Measurements from ENCODE around the gene CACNG8.

The CACNG8 gene

GRCh38 chr19:53965091-53965490, 2.4 kb downstream of the CACNG8 start:
- DNase-seq: no peak

- DNase-seq: no peak
Observed at GRCh38 chr19:53966931-53967330, 4.2 kb downstream of the CACNG8 start.

DNA sequence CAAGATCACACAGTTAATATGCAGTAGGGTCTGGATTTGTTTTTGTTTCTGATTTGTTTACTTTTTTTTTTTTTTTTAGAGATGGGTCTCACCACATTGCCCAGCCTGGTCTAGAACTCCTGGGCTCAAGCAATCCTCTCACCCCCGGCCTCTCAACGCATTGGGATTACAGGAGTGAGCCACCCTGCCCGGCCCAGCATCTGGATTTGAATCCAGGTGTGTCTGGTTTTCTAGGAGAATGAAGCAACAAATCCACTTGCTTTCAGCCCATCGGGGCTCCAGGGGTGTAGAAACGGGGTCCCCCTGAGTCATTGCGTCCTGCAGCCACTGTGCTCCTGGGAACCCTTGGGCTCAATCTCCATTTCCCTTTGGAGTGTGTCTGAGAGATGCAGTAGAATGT, 6.6 kb downstream of the CACNG8 start:
- DNase-seq: no peak

DNA sequence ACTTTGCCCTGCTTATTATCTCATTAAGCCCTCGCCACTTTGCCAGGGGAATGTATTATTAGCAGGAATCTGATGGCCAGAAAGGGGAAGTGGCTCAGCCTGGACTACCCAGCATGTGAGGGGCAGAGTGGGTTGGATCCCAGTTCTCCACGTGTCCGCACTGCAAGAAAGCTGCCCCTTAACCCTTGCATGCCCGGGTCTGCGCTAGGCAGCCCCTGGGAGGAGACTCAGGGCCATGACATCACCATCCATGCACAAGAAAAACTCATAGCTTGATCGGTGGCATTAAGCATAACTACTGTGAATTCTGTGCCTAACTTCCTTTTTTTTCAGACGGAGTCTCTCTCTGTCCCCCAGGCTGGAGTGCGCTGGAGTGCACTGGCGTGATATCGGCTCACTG, 8.9 kb downstream of the CACNG8 start:
- peak; percentile 77 to 86 (median 84) for DNase-seq

GRCh38 chr19:53977429-53977990, 14.8 kb downstream of the CACNG8 start:
- peak; percentile 82 to 90 (median 86) for DNase-seq

GRCh38 chr19:53977991-53978731, 15.4 kb downstream of the CACNG8 start:
- DNase-seq: peak; percentile 61 to 82 (median 80)

- DNase-seq: no peak
Observed at GRCh38 chr19:53978975-53979801, 16.5 kb downstream of the CACNG8 start.

DNA sequence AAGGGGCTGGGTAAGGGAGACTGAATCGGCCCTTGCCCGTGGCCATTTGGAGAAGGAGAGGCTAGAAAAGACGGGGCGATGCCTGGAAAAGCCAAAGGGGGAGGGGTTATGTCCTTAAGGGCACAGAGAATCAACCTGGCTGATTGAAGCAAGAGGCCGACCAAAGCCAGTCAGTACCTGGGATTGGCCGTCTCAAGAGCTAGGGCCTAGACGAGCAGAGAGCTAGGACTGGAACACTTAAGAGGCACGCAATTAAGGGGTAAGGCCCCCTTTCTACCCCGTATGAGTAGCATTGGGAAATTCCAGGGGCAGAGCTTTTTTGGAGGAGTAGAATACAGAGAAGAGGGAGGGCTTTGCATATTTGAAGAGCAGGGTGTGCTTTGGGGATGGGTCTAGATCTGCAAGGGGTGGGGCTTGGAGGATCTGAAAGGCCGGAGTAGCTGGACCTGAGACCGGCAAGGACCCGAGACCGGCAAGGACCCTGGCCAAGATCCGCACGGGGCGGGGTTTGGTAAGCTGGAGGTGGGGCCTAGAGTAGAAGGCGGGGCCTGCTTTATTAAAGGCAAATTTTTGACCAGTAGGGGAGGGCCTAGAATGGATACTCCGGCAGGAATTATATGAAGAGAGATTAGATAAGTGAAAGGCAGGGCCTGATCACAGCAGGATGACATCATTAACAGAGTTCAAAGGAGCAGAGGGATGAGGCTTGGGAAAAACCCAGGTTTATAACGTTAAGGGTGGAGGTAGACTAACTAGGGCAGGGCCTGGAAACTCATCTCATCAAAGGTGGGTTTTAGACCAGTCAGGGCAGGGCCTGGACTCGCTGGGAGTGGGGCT, 18.0 kb downstream of the CACNG8 start:
- DNase-seq: peak in 1 of 3 donors; percentile 23

DNA sequence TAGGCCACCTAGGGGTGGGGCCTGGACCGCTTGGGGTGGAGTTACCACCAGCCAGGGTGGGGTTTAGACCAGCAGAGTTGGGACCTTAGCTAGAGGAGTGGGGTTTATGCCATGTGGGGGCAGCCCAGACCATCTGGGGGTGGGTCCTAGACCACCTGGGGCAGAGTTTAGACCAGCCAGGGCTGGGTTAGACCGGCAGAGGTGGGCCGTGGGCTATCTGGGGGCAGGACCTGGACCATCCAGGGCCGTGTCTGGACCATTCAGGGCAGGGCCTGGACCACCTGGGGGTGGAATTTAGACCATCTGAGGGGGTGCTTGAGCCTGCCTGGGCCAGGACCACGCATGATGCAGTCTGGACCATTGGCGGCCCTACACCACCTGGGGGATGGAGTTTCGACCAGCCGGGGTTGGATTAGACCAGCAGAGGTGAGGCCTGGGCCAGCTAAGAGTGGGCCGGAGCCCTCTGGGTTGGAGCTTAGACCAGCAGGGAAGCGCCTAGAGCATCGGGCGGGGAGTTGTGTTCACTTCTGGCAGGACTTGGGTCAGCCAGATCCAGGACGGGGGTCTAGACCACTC, 18.7 kb downstream of the CACNG8 start:
- DNase-seq: no peak

GRCh38 chr19:53982001-53982451, 19.3 kb downstream of the CACNG8 start:
- DNase-seq: peak; percentile 22 to 45 (median 24)

GRCh38 chr19:53982611-53983010, 19.9 kb downstream of the CACNG8 start:
- DNase-seq: peak; percentile 38 to 70 (median 53)

DNA sequence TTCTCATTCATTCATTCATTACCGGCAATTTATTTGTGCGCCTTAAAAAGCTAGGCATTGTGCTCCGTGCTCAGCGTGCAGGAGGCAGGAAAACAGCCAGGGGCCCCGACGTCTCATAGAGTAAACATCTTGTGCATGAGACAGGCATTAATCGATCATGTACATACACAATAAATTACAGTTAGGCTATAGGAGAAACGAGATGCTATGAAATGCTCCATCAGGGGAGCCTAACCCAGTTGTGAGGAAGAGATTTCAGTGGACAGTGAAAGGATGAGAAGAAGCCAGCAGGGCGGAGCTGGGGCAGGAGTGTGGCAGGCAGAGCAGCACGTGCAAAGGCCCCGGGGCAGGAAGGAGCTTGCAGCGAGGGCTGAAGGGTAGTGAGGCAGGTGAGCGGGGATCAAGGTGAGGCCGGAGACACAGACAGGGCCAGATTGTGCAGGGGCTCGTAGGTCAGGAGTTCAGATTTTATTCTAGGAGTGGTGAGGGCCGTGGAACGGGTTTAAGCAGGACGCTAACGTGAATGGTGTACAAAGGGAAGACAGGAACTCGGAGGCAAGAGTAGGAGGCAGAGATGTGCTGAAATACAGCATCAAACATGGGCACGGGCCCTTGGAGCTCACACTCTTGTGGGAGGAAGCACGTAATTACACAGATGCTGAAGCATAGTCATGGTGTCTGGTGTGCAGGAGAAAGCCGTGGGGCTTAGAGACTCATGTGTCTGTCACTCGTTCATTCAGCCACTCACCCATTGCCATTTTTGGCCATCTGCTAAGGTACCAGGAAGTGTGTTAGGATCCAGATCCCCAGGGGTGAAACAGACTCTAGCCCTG, 20.9 kb downstream of the CACNG8 start:
- DNase-seq: no peak

DNA sequence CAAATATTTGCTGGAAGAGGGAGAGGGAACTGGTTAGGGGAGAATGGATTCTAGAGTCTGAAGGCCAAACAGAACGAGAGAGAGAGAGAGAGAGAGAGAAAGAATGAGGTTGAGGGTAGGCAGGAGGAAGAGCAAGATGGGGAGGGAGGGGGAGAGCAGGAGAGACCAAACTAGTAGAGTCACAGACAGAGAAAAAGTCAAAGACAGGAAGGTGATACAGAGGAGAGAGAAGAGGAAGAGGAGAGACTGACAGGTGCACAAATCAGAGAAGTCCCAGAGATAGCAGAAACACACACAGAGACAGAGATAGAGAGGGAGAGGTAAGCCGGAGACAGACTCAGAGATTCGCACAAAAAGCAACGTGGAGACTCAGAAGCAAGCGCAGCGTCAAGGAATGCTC, 23.1 kb downstream of the CACNG8 start:
- DNase-seq: no peak

GRCh38 chr19:53988981-53989380, 26.2 kb downstream of the CACNG8 start:
- DNase-seq: no peak

GRCh38 chr19:53989600-53990533, 27.1 kb downstream of the CACNG8 start:
- DNase-seq: no peak

DNA sequence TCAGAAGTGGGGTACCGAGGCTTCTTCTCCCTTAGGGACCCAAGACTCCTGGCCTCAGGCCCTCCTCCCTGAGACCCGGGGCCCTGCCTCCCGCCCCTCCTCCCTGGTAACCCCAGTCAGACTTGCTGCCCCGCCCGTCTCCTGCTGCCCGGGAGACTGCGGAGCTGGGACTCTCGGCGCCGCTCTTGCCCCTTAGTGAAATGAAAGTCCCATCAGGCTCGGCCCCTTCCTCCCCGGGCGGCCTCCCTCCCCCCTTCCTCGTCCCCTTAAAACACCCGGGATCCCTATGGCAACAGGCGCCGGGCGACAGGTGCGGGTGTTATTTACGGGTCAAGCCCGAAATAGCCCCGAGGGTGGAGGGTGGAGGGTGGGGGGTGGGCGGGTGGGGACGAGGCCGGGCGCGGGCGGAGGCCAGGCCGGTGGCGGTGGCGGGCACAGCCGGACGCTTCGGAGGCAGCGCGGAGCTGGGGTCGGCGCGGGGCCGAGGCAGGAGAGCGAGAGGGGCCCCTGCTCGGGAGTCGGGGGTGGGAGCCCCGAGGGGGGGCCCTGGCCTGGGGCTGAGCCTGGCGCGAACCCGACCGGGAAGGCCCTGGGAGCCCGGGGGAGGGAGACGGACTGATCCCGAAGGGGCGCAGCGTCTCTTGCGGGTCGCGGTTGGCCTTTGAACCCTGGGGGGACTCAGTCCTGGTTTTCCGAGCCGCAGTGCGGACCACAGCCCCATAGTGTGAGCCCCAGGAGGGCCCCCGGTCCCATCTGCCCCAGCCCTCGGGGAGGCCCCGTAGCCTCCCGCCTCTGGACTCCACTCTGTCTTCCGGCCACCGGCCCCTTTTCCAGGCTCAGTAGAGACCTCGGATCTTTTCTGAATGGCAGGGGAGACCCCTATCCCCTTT, 28.7 kb downstream of the CACNG8 start, which contains the start of gene CACNG6:
Gene CACNG6 (plus strand): TSS at position 414 of the 890 bp plus-strand sequence. CDS start 1,241 bp downstream, outside the sequence.
- DNase-seq: peak in 1 of 3 donors; percentile 46

GRCh38 chr19:53992211-53992610, 29.5 kb downstream of the CACNG8 start:
- no peak for DNase-seq

DNA sequence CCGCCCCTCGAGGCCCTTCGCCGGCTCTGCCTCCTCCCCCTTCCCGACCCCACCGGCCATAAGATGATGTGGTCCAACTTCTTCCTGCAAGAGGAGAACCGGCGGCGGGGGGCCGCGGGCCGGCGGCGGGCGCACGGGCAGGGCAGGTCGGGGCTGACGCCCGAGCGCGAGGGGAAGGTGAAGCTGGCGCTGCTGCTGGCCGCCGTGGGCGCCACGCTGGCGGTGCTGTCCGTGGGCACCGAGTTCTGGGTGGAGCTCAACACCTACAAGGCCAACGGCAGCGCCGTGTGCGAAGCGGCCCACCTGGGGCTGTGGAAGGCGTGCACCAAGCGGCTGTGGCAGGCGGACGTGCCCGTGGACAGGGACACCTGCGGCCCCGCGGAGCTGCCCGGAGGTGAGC, 30.1 kb downstream of the CACNG8 start:
- DNase-seq: no peak

DNA sequence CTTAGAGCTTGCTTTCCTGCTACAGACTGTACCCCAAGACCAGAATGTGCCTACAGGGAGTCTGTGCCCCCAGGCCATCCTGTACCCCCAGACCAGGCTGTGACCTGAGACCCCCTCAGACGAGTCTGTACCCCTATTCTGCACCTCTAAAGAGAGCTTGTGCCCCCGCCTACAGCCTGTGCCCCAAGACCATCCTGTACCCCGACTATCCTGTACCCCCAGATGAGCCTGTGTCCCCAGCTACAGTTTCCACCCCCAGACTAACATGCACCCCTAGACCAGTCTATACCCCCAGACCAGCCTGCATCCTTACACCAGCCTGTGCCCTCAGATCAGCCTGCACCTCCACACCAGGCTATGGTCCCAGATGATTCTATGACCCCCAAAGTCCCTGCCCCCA, 30.7 kb downstream of the CACNG8 start:
- no peak for DNase-seq

All from suppressor macrophage treated with lipopolysaccharide for 1 hour (primary cell).